HEK293 (cell line): Measurements from ENCODE around the gene ZNF785.
"Not testable (repeated sequence)": the region's sequence is repeated elsewhere in the genome, so short reads cannot be mapped to it uniquely, and the experiment has no call there.

Source experiments
- CTCF ChIA-PET: fragments of 350-600 bp; formaldehyde crosslinking; extraction: SDS; loops from one replicate; lab custom pipeline; 2021; ENCODE audit warnings: antibody characterized with exemption; lab: Yijun Ruan, JAX
- POLR2A ChIA-PET: fragments of 300-600 bp; formaldehyde crosslinking; extraction: SDS; loops from one replicate; lab custom pipeline; 2020; ENCODE audit warnings: antibody characterized with exemption, inconsistent platforms; lab: Yijun Ruan, JAX
- H3K27ac ChIP-seq: fragments of 200-500 bp; sonication (Bioruptor generic); 2 replicates; pipeline ENCODE4 v1.5.1; 2014; ENCODE audit warnings: low read depth, low read length, control low read depth, inconsistent platforms; ENCODE audit errors: extremely low read depth
- H3K36me3 ChIP-seq, 2 experiments: fragments of 200-500 bp in 1 of 2; sonication (Bioruptor generic) in 1 of 2; 1 replicate in 1 of 2; 2 replicates in 1 of 2; pipeline ENCODE4 v1.5.1; 2014 to 2017; ENCODE audit warnings: inconsistent platforms in 2 of 2, low read length in 2 of 2; ENCODE audit not compliant: control insufficient read depth in 2 of 2, insufficient read depth in 1 of 2
- H3K4me1 ChIP-seq: fragments of 200-500 bp; sonication (Bioruptor generic); 2 replicates; pipeline ENCODE4 v1.5.1; 2014; ENCODE audit warnings: mild to moderate bottlenecking, low read length, inconsistent platforms; ENCODE audit not compliant: control insufficient read depth, insufficient read depth
- H3K4me3 ChIP-seq: 2 replicates; pipeline ENCODE4 v1.5.1; 2011; ENCODE audit warnings: low read depth, mild to moderate bottlenecking, control low read depth, low read length, moderate library complexity
- H3K9me3 ChIP-seq: fragments of 200-500 bp; sonication (Bioruptor generic); 2 replicates; pipeline ENCODE4 v1.5.1; 2014; ENCODE audit warnings: low read depth, low read length, inconsistent platforms; ENCODE audit not compliant: control insufficient read depth, insufficient read depth
- GFI1B ChIP-seq: fragments of 450-650 bp; formaldehyde crosslinking; IDR thresholded peaks from 2 replicates; pipeline ENCODE4 v1.5.1; 2016; ENCODE audit warnings: missing biosample characterization, missing genetic modification characterization
- MZF1 ChIP-seq: fragments of 450-650 bp; formaldehyde crosslinking; IDR thresholded peaks from 2 replicates; pipeline ENCODE4 v1.5.1; 2017; ENCODE audit warnings: missing biosample characterization, missing genetic modification characterization, borderline replicate concordance
- ZBTB8A ChIP-seq: fragments of 450-650 bp; formaldehyde crosslinking; IDR thresholded peaks from 2 replicates; pipeline ENCODE4 v1.5.1; 2016; ENCODE audit warnings: missing biosample characterization, missing genetic modification characterization
- ZNF121 ChIP-seq: fragments of 450-650 bp; formaldehyde crosslinking; IDR thresholded peaks from 2 replicates; pipeline ENCODE4 v1.5.1; 2016; ENCODE audit warnings: missing biosample characterization, missing genetic modification characterization
- ZNF138 ChIP-seq: fragments of 450-650 bp; formaldehyde crosslinking; IDR thresholded peaks from 2 replicates; pipeline ENCODE4 v1.5.1; 2016; ENCODE audit warnings: missing biosample characterization, missing genetic modification characterization, borderline replicate concordance
- ZNF19 ChIP-seq: fragments of 450-650 bp; formaldehyde crosslinking; IDR thresholded peaks from 2 replicates; pipeline ENCODE4; 2016; ENCODE audit warnings: missing biosample characterization, missing genetic modification characterization, low read depth
- ZNF221 ChIP-seq: fragments of 450-650 bp; formaldehyde crosslinking; IDR thresholded peaks from 2 replicates; pipeline ENCODE4 v1.5.1; 2017; ENCODE audit warnings: missing biosample characterization, missing genetic modification characterization, borderline replicate concordance
- ZNF292 ChIP-seq: fragments of 450-650 bp; formaldehyde crosslinking; IDR thresholded peaks from 2 replicates; pipeline ENCODE4 v1.5.1; 2016; ENCODE audit warnings: low read depth, missing biosample characterization, missing genetic modification characterization, borderline replicate concordance
- ZNF510 ChIP-seq: fragments of 450-650 bp; formaldehyde crosslinking; IDR thresholded peaks from 2 replicates; pipeline ENCODE4 v1.5.1; 2018; ENCODE audit warnings: mild to moderate bottlenecking, missing genetic modification characterization, missing biosample characterization; ENCODE audit not compliant: insufficient replicate concordance
- ZNF558 ChIP-seq: fragments of 450-650 bp; formaldehyde crosslinking; IDR thresholded peaks from 2 replicates; pipeline ENCODE4 v1.5.1; 2016; ENCODE audit warnings: missing biosample characterization, missing genetic modification characterization
- ZXDB ChIP-seq: fragments of 450-650 bp; formaldehyde crosslinking; IDR thresholded peaks from 2 replicates; pipeline ENCODE4 v1.5.1; 2016; ENCODE audit warnings: missing biosample characterization, missing genetic modification characterization
- TF ChIP-seq, protein P1 (sequence below): fragments of 450-650 bp; formaldehyde crosslinking; conservative IDR thresholded peaks from 2 replicates; pipeline ENCODE4 v1.5.1; 2016; ENCODE audit warnings: low read depth, missing biosample characterization, missing genetic modification characterization
- TF ChIP-seq, protein P2 (sequence below): fragments of 450-650 bp; formaldehyde crosslinking; IDR thresholded peaks from 2 replicates; pipeline ENCODE4 v1.5.1; 2016; ENCODE audit warnings: missing biosample characterization, missing genetic modification characterization, borderline replicate concordance
- TF ChIP-seq, protein P3 (sequence below): fragments of 450-650 bp; formaldehyde crosslinking; IDR thresholded peaks from 2 replicates; pipeline ENCODE4 v1.5.1; 2016; ENCODE audit warnings: missing biosample characterization, missing genetic modification characterization
- TF ChIP-seq, protein P4 (sequence below): fragments of 450-650 bp; formaldehyde crosslinking; IDR thresholded peaks from 2 replicates; pipeline ENCODE4 v1.5.1; 2016; ENCODE audit warnings: missing biosample characterization, missing genetic modification characterization

Gene ZNF785

DNA sequence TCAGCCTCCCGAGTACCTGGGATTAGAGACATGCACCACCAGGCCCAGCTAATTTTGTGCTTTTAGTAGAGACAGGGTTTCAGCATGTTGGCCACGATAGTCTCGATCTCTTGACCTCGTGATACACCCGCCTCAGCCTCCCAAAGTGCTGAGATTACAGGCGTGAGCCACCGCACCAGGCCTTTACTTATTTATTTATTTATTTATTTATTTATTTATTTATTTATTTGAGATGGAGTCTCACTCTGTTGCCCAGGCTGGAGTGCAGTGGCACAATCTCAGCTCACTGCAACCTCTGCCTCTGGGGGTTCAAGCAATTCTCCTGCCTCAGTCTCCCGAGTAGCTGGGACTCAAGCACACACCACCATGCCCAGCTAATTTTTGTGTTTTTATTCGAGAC is 5.4 kb upstream of the ZNF785 start (continued):
- TF ChIP-seq, protein P1, sequence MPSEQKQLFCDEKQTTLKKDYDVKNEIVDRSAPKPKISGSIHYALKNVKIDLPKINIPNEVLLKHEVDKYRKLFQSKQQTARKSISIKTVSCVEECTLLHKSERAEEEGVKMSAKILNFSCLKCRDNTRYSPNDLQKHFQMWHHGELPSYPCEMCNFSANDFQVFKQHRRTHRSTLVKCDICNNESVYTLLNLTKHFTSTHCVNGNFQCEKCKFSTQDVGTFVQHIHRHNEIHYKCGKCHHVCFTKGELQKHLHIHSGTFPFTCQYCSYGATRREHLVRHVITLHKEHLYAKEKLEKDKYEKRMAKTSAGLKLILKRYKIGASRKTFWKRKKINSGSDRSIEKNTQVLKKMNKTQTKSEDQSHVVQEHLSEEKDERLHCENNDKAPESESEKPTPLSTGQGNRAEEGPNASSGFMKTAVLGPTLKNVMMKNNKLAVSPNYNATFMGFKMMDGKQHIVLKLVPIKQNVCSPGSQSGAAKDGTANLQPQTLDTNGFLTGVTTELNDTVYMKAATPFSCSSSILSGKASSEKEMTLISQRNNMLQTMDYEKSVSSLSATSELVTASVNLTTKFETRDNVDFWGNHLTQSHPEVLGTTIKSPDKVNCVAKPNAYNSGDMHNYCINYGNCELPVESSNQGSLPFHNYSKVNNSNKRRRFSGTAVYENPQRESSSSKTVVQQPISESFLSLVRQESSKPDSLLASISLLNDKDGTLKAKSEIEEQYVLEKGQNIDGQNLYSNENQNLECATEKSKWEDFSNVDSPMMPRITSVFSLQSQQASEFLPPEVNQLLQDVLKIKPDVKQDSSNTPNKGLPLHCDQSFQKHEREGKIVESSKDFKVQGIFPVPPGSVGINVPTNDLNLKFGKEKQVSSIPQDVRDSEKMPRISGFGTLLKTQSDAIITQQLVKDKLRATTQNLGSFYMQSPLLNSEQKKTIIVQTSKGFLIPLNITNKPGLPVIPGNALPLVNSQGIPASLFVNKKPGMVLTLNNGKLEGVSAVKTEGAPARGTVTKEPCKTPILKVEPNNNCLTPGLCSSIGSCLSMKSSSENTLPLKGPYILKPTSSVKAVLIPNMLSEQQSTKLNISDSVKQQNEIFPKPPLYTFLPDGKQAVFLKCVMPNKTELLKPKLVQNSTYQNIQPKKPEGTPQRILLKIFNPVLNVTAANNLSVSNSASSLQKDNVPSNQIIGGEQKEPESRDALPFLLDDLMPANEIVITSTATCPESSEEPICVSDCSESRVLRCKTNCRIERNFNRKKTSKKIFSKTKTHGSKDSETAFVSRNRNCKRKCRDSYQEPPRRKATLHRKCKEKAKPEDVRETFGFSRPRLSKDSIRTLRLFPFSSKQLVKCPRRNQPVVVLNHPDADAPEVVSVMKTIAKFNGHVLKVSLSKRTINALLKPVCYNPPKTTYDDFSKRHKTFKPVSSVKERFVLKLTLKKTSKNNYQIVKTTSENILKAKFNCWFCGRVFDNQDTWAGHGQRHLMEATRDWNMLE (tag by site-specific recombination), result peak; percentile 92
- TF ChIP-seq ZNF19 (tag by site-specific recombination) (peak; percentile 75; the same call in 1 of the 2 replicates), ZNF138 (tag by site-specific recombination) (0 out of 2 replicates have a peak, but pooled peaks have one; percentile 85), MZF1 (tag by site-specific recombination) (peak; percentile 46; the same call in 1 of the 2 replicates), ZBTB8A (tag by site-specific recombination) (peak; percentile 80), ZNF558 (tag by site-specific recombination) (peak; percentile 87), ZNF121 (tag by site-specific recombination) (peak; percentile 51; the same call in 1 of the 2 replicates), ZNF510 (tag by site-specific recombination) (peak; percentile 82), ZXDB (tag by site-specific recombination) (peak; percentile 54), ZNF221 (tag by site-specific recombination) (peak; percentile 62; the same call in 1 of the 2 replicates), GFI1B (tag by site-specific recombination) (peak; percentile 30; the same call in 1 of the 2 replicates), ZNF292 (peak; percentile 80; the same call in 1 of the 2 replicates)
- TF ChIP-seq, protein P2, sequence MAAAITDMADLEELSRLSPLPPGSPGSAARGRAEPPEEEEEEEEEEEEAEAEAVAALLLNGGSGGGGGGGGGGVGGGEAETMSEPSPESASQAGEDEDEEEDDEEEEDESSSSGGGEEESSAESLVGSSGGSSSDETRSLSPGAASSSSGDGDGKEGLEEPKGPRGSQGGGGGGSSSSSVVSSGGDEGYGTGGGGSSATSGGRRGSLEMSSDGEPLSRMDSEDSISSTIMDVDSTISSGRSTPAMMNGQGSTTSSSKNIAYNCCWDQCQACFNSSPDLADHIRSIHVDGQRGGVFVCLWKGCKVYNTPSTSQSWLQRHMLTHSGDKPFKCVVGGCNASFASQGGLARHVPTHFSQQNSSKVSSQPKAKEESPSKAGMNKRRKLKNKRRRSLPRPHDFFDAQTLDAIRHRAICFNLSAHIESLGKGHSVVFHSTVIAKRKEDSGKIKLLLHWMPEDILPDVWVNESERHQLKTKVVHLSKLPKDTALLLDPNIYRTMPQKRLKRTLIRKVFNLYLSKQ (tag by site-specific recombination), result 0 out of 2 replicates have a peak, but pooled peaks have one; percentile 55
- TF ChIP-seq, protein P3, sequence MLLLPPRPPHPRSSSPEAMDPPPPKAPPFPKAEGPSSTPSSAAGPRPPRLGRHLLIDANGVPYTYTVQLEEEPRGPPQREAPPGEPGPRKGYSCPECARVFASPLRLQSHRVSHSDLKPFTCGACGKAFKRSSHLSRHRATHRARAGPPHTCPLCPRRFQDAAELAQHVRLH (tag by site-specific recombination), result peak; percentile 70
- TF ChIP-seq, all 188 proteins: peak for 47; not testable (repeated sequence) for 141

DNA sequence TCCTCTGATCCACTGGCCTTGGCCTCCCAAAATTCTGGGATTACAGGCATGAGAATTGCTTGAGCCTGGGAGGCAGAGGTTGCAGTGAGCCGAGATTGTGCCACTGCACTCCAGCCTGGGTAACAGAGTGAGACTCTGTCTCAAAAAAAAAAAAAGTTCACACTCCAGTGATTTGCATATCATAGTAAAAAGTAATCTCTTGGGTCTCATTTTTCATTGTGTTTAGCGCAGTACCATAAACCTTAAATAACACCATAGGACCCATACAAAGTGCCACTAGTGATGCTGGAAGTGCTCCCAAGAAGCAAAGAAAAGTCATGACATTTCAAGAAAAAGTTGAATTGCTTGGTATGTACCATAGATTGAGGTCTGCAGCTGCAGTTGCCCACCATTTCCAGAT is 4.1 kb upstream of the ZNF785 start:
- POLR2A ChIA-PET, H3K27ac ChIP-seq, H3K9me3 ChIP-seq, H3K36me3 ChIP-seq, H3K4me3 ChIP-seq, H3K4me1 ChIP-seq: not testable (repeated sequence)
- TF ChIP-seq, protein P4, sequence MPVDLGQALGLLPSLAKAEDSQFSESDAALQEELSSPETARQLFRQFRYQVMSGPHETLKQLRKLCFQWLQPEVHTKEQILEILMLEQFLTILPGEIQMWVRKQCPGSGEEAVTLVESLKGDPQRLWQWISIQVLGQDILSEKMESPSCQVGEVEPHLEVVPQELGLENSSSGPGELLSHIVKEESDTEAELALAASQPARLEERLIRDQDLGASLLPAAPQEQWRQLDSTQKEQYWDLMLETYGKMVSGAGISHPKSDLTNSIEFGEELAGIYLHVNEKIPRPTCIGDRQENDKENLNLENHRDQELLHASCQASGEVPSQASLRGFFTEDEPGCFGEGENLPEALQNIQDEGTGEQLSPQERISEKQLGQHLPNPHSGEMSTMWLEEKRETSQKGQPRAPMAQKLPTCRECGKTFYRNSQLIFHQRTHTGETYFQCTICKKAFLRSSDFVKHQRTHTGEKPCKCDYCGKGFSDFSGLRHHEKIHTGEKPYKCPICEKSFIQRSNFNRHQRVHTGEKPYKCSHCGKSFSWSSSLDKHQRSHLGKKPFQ (tag by site-specific recombination), result peak; percentile 72
- CTCF ChIA-PET, result interaction anchor here (0.9 kb wide), 1 partner anchor 9 kb away, joined by 6 read pairs; no protein-coding TSS in a partner anchor
